GM18526 (cell line): ENCODE results near the gene SLC9A2.

ENCODE experiments used
- POLR2A ChIP-seq: IDR thresholded peaks from 3 replicates; pipeline ENCODE4 v1.6.1; 2011; ENCODE audit not compliant: insufficient read length; ENCODE audit errors: extremely low read depth

SLC9A2 gene

DNA sequence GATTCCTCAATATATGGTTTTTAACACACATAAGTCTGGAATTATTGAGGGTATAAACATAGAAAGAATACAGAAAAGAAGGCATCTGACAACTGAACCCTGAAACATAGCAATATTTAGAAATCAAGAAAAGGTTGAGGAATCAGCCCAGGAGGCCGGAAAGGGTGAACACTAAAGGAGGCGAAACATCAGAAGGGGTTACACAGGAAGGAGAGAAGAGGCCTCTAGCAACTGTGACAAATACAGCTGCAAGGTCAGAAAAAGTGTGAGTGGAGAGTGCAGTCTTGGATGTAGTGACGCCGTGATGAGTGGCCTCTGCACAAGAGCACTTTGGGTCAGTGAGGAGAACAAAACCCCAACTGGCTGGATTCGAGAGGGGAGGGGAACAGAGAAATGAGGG, 70.7 kb downstream of the SLC9A2 start:
- no peak for TF ChIP-seq POLR2A

DNA sequence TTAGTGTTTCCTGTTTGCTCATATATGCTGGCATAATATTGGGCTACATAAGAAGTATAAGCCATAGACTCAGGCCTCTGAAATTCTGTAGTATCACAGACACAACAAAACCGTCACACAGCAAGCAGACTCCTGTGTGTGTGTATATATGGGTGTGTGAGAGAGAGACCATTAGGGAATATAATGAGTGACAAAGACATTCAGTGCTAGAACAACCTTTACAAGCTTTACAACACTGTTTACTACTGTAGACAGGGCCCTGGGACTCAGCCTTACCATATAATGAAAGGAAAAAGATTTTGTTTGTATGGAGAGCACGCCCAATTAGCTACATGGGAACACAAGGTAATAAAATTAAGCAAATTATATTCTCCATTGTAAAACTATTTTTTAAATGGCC, 77.1 kb downstream of the SLC9A2 start:
- TF ChIP-seq POLR2A: no peak

DNA sequence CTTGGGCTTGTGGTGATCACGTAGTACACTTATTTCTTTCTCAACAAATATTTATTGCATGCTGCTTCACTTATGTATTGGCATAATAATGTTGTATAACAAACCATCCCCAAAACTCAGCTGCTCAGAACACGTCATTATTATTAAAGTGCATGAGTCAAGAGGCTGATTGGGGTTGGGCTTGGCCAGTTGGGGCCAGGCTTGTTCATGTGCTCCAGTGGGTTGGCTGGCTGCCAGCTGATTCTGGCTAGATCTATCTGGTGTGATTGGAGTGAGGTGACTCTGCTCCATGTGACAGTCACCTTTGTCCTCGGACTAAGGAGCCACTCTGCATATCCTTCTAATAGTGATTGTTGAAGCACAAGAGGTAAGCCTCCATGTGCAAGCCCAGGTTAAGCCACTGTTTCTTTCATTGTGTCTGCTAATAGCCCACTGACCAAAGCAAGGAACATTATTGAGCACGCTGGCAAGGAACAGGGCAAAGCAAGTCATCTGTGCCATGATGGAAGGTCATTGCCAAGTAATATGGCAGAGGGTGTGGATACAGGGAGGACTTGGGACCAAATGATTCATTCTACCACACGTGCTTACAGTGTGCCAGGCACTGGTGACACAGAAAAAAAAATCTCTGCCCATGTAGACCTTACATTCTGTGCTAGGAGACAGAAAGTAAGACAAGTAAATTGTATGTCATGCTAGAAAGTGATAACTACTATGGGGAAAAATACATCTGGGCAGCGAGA, 79.2 kb downstream of the SLC9A2 start:
- no peak for TF ChIP-seq POLR2A

DNA sequence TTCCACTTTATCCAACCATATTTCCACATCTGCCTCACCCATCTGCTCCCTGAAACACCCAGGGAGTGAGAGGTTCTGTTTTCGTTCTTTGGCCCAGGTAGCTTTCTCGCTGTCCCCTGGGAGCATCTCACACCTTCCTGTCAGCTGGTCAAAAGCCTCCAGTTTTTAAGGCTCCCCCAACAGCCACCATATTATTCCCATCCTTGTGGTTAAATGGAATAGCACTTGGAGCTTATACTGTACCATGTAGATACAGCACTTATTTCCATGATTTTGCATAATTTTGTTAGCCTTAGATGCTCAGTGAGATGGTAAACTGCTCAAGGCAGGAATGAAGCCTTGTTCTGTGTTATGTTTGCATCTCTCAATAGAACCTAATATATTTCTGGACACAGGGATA, 84.0 kb downstream of the SLC9A2 start:
- no peak for TF ChIP-seq POLR2A

DNA sequence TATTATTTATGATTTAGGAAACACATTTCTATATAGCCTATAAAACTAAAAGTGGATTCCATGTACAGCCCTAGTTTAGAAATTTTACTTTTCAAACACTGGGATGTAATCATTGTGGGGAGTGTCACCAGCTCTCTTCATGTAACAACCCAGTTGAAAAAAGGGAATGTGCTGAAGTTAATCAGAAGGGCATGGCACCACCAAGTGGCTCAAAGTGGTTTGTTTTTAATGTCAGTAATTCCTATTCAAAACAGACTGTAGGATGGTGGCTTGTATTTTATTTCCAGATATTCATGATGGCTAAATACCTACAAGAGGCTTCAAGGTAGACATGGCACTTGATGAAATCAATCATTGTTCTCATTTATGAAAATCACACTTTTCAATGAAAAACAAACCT, 84.4 kb downstream of the SLC9A2 start:
- TF ChIP-seq POLR2A: no peak

DNA sequence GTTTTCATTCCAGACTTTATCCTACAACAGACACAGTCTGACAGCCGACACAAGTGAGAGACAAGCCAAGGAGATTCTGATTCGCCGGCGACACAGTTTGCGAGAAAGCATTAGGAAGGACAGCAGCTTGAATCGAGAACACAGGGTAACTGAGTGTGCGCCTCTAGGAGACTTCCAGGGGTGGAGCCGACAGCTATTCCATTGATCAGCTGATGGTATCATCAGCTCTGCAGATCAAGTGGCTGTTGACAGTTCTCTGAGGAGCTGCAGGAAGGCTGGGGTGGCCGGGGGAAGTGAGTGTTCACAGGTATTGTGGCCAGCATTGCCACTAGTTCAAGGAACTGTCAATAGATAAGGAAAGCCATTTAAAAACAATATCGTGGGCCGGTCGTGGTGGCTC, 85.2 kb downstream of the SLC9A2 start:
- TF ChIP-seq POLR2A: no peak

DNA sequence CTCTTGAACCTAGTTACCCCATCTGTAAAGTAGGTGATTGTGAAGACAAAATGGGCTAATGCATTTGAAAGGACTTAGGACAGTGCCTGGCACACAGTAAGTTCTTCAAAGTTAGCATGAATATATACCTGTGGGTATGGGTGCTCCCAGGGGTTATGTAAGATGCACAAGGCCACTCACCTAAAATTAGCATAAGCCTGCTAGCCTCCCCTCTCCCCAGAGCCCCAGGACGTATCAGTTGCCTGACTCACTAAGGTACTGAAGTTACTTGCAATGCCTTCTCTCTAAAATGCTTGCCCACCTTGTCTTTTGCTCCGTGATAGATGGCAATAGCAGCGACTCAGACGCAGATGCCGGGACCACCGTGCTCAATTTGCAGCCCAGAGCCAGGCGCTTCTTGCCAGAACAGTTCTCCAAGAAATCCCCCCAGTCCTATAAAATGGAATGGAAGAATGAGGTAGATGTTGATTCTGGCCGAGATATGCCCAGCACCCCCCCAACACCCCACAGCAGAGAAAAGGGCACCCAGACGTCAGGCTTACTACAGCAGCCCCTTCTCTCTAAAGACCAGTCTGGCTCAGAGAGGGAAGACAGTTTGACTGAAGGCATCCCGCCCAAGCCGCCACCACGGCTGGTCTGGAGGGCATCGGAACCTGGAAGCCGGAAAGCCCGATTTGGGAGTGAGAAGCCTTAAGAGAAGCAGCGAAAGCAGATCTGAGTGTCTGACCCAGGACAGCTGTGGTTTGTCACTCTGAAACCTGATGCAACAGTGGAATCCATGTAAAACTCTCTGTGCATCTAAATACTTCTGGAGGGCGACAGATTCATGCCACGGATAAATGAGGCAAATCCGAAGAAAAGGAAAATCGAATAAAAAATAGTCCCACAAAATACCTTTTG, 88.7 kb downstream of the SLC9A2 start:
- TF ChIP-seq POLR2A: no peak

DNA sequence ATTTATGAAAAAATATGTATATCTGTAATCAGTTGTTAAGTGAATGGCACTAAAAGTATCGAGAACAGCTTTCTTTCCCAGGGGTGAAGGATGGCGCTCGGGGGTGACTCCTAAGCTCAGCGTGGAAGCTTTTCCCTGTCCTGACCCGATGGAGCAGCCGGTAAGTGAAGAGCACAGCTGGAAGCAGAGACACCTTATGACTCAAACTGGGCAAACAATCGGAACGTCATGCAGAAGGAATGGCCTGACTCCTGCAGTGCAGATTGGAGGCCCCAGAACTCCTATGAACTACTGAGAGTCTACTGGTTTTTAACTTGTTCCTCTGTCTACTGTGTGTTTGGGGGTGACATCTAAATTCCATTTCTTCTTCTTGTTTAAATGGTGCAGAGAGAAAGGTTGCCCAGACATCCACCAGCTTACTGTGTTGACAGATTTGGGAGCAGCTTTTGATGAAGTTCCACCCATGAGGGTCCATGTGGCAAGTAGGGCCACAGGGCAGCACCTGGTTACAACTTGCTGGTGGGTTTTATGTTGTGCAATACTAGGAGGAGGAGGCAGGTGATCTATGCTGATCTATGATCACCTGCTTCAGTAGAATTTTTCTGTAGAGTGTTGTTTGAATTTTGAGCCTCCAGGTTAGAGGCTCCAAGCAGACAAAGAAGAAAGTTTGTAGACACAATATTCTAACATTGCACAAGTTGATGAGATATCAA, 89.7 kb downstream of the SLC9A2 start:
- TF ChIP-seq POLR2A: no peak

DNA sequence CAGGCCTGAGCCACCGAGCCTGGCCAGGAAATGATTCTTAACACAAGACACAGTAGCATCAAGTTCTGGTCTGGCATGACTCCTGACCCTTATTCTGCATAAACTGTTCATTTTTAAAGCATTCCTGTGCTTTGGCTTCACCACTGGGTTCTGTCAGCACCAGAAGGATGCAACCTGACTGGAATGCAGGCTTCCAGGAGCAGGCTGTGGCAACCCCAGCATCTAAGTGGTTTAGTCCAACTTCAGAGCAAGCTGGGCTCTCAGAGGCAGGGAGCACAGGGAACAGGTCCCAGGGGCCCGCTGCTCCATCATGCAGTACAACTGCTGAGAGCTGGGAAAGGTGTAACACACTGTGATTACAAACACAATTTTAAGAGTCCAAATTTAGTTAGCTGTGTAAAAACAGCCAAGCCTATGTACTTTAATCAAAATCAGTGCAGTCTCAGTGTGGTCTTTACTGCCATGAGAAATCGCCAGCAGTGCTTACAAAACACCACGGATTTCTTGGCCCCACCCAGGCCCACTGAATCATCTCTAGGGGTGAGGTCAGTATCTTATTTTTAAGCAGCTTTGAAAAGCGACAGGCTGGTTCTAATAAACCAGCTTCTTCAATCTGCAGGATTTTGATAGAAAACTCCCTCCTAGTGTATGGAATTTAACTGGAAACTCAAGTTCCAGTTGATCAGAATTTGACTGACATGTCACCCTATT, 98.1 kb downstream of the SLC9A2 start:
- no peak for TF ChIP-seq POLR2A

DNA sequence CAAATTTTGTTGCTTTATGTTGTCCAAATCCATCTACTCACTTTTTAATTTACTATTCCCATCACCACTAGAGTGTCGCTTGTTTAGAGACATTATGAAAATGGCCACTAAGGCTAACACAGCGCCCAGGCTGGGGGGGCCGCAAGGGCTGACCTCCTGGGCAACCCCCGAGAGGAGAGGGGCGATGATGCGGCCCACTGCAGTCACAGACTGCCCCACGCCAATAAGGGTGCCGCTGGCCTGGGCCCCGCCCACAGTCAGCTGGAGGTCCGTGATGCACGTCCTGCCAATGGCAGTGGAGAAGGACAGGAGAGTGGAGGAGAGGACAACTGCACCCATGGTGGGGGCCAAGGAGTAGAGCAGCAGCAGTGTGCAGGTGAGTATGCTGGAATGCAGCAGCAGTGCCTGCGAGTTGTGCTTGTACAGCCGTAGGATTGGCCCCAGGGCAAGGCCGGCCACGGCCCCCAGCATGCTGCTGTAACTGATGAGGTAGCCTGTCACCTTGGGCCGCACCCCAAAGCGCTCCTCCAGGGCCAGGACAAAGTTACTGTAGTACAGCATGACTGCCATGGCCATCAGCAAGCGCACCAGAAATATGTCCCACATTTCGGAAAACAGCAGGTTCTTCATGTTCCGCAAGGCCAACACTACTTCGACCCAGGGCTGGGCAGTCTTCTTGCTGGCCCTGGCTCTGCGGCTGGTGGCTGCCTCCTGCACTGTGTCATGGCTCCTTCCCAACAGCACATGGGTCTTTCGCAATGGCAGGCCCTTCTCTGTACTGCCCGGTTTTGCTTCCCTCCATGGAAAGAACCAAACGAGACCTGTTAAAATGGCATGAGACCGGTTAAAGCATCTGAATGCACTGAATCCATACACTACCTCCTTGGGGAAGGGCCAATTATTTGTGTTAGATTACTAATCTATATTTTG, 99.3 kb downstream of the SLC9A2 start:
- no peak for TF ChIP-seq POLR2A

DNA sequence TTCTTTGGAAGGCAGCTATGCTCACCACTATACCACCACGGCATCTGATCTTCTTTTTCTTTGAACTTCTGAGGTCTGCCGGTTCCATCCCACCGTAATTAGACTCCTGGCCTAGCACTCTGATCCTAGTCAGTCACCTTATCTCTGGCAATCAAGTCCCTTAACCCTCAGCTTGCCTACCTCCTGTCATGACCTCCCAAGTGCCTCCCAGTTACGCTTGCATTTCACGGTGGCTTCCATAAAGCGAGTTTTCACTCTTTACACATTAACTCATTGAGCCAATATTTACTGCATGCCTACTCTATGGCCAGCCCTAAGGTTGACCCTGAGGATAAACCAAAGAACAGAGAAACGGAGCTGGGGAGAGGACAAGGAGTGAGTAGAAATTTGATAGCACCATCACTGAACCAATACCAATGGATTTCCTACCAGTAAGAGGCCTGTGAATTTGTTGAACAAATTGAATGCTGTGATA, 104.7 kb downstream of the SLC9A2 start:
- no peak for TF ChIP-seq POLR2A

DNA sequence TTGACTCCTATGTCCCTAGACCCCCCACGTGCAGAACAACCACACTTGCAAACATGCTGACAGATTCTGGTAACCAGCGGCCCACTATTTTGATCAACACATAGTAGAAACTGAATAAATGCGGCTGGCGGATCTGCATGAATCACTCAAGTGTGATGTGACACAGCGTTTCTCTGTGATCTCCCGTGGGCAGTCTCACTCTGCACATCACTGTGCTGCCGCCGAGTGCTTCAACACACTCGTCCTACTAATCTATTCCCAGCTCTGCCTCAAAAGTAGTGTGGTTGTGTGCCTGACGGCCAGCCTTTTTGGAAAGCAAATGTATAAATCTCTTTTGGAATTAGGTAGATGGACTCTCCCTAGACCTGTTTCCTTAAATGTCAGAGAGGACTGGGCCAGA, 105.2 kb downstream of the SLC9A2 start:
- TF ChIP-seq POLR2A: no peak

DNA sequence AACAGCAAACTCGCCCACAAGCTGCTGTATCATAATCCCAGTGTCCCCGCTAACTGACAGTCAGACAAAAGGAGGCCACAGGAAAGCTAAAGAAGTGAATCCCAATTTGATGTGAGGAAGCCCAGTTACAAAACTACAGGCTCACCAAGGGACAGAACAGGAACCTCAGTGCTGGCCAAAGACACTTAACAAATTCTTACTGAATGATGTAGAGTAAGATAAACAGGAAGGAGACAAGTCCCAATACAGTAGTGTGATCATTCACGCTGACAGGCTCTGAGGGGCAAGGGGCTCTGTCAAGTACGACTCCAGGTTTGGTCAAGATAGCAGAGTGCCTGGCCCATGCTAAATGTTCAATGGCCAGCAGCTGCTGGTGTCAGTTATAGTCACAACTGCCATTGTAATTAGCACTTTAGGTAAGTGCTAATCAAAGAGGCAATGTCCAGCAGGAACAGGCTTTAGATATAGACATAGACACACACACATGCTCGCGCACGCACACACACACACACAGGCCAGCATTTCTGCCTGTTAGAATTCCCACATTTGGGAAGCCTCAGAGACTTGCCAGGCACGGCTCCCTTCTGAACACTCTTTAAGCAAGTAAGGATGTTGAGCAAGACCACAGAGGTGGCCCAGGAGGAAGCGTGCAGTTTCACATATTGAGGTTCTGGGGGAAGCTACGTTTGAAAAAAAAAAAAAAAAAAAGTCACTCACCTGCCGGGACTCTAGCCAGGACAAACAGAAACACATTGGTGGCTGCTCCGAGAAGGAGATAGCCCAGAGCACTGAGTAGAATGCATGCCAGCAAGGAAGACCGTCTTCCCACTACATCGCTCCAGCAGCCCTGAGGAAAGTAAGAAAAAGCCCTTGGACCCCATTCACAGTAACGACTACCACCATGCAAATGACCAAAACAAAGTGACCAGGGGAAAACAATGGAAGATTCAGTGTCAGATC, 107.1 kb downstream of the SLC9A2 start:
- TF ChIP-seq POLR2A: no peak
